HepG2 (cell line): ENCODE data around the gene DYNLT5.

ENCODE experiments used
- ASH2L ChIP-seq: fragments of 300-600, 200-600 bp; sonication (generic); IDR thresholded peaks from 2 replicates; pipeline ENCODE4 v1.7.0; 2017; ENCODE audit warnings: low read depth, mild to moderate bottlenecking, moderate library complexity, mixed read lengths, low read length; ENCODE audit not compliant: insufficient read length
- TEAD2 ChIP-seq: sonication (generic); formaldehyde crosslinking; IDR thresholded peaks from 2 replicates; pipeline ENCODE4 v1.9.0; 2021; ENCODE audit warnings: missing genetic modification reagents
- ZNF431 ChIP-seq: sonication (generic); formaldehyde crosslinking; IDR thresholded peaks from 2 replicates; pipeline ENCODE4 v1.9.0; 2022; ENCODE audit warnings: missing genetic modification reagents, low read depth, mild to moderate bottlenecking, borderline replicate concordance

DNA sequence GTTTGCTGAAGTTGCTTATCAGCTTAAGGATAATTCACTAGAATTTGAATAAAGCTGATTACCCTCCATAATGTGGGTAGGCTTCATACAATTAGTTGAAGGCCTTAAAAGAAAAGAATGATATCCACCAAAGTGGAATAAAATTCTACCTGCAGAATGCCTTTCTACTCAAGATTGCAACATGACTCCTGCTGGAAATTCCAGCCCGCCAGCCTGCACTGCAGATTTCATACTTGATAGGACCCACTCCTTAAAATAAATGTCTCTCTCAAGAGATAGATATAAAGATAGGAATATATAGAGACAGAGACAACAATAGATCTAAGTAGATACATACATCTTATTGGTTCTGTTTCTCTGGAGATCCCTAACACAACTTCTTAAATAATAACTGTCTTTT, 72.5 kb downstream of the DYNLT5 start:
- TF ChIP-seq ZNF431 (CRISPR knock-in tag) (no peak), ASH2L (no peak), TEAD2 (CRISPR knock-in tag) (no peak)
